H9 (cell line): ENCODE data around the gene EIF4E3. TPM values are rescaled to one million over a fixed set of nuclear protein-coding genes. Genes with fewer than 3 reads are reported as not detected.

Experiments
- DNase-seq: peaks from one replicate; pipeline ENCODE4 v3.0.0-alpha.2; 2017
- H2AFZ ChIP-seq: one replicate; pipeline ENCODE4 v1.6.1; 2013; ENCODE audit warnings: mild to moderate bottlenecking, low read length, control low read depth, moderate library complexity
- H2AK5ac ChIP-seq: 2 replicates; pipeline ENCODE4 v1.6.1; 2013; ENCODE audit warnings: low read length, control low read depth, mixed read lengths; ENCODE audit not compliant: insufficient read length
- H2BK120ac ChIP-seq: one replicate; pipeline ENCODE4 v1.6.1; 2013; ENCODE audit warnings: low read depth, mild to moderate bottlenecking, low read length, control low read depth, inconsistent platforms; ENCODE audit not compliant: poor library complexity, severe bottlenecking
- H2BK12ac ChIP-seq: 2 replicates; pipeline ENCODE4 v1.6.1; 2013; ENCODE audit warnings: low read length, control low read depth, mixed read lengths, low read depth; ENCODE audit not compliant: insufficient read length
- H2BK15ac ChIP-seq: 2 replicates; pipeline ENCODE4 v1.6.1; 2013; ENCODE audit warnings: low read depth, low read length, control low read depth
- H2BK20ac ChIP-seq: one replicate; pipeline ENCODE4 v1.6.1; 2013; ENCODE audit warnings: low read depth, mild to moderate bottlenecking, low read length, control low read depth, inconsistent platforms; ENCODE audit not compliant: poor library complexity, severe bottlenecking
- H2BK5ac ChIP-seq: 2 replicates; pipeline ENCODE4 v1.6.1; 2013; ENCODE audit warnings: low read length, control low read depth, mixed read lengths; ENCODE audit not compliant: insufficient read length
- H3K14ac ChIP-seq: 2 replicates; pipeline ENCODE4 v1.6.1; 2013; ENCODE audit warnings: low read length, control low read depth; ENCODE audit not compliant: insufficient read depth
- H3K18ac ChIP-seq: 2 replicates; pipeline ENCODE4 v1.6.1; 2013; ENCODE audit warnings: low read depth, mild to moderate bottlenecking, mixed read lengths, low read length, control low read depth; ENCODE audit not compliant: insufficient read length
- H3K23ac ChIP-seq: 2 replicates; pipeline ENCODE4 v1.6.1; 2013; ENCODE audit warnings: low read length, control low read depth, mixed read lengths, low read depth; ENCODE audit not compliant: insufficient read length
- H3K23me2 ChIP-seq: 2 replicates; pipeline ENCODE4 v1.6.1; 2013; ENCODE audit warnings: low read depth, mild to moderate bottlenecking, mixed read lengths, low read length, control low read depth; ENCODE audit not compliant: insufficient read length, poor library complexity, severe bottlenecking
- H3K27ac ChIP-seq: 2 replicates; pipeline ENCODE4 v1.5.1; 2013; ENCODE audit warnings: low read length, control low read depth, mixed read lengths, low read depth; ENCODE audit not compliant: insufficient read length
- H3K27me3 ChIP-seq: 2 replicates; pipeline ENCODE4 v1.6.1; 2013; ENCODE audit warnings: low read length, control low read depth, inconsistent platforms; ENCODE audit not compliant: insufficient read depth
- H3K4ac ChIP-seq: 2 replicates; pipeline ENCODE4 v1.6.1; 2013; ENCODE audit warnings: low read depth, mild to moderate bottlenecking, control low read depth, inconsistent platforms, low read length, moderate library complexity
- H3K4me1 ChIP-seq: 2 replicates; pipeline ENCODE4 v1.6.1; 2013; ENCODE audit warnings: low read length, control low read depth, inconsistent platforms; ENCODE audit not compliant: insufficient read depth
- H3K4me2 ChIP-seq: 2 replicates; pipeline ENCODE4 v1.6.1; 2013; ENCODE audit warnings: low read length, control low read depth, mixed read lengths; ENCODE audit not compliant: insufficient read length, insufficient read depth
- H3K56ac ChIP-seq: 2 replicates; pipeline ENCODE4 v1.6.1; 2013; ENCODE audit warnings: low read depth, mild to moderate bottlenecking, mixed read lengths, low read length, control low read depth; ENCODE audit not compliant: insufficient read length
- H3K79me1 ChIP-seq: 2 replicates; pipeline ENCODE4 v1.6.1; 2013; ENCODE audit warnings: low read depth, mild to moderate bottlenecking, moderate library complexity, low read length, control low read depth, inconsistent platforms; ENCODE audit not compliant: insufficient read depth, poor library complexity, severe bottlenecking
- H3K79me2 ChIP-seq: 2 replicates; pipeline ENCODE4 v1.6.1; 2013; ENCODE audit warnings: low read length, control low read depth, inconsistent platforms; ENCODE audit not compliant: insufficient read depth
- H3K9ac ChIP-seq: 2 replicates; pipeline ENCODE4 v1.6.1; 2013; ENCODE audit warnings: low read length, control low read depth, mixed read lengths; ENCODE audit not compliant: insufficient read length; ENCODE audit errors: extremely low read depth
- H3K9me3 ChIP-seq: one replicate; pipeline ENCODE4 v1.6.1; 2013; ENCODE audit warnings: low read depth, low read length, inconsistent platforms; ENCODE audit not compliant: control insufficient read depth
- H3T11ph ChIP-seq: one replicate; pipeline ENCODE4 v1.6.1; 2013; ENCODE audit warnings: mild to moderate bottlenecking, low read length, control low read depth, inconsistent platforms
- H4K20me1 ChIP-seq: one replicate; pipeline ENCODE4 v1.6.1; 2013; ENCODE audit not compliant: control insufficient read depth, insufficient read length, insufficient read depth
- H4K5ac ChIP-seq: 2 replicates; pipeline ENCODE4 v1.6.1; 2013; ENCODE audit warnings: low read depth, mild to moderate bottlenecking, mixed read lengths, low read length, control low read depth; ENCODE audit not compliant: insufficient read length
- H4K8ac ChIP-seq: replicated peaks from 2 replicates; pipeline ENCODE4 v1.6.1; 2013; ENCODE audit warnings: low read length, control low read depth, mixed read lengths, low read depth; ENCODE audit not compliant: insufficient read length
- H4K91ac ChIP-seq: 2 replicates; pipeline ENCODE4 v1.6.1; 2013; ENCODE audit warnings: low read depth, mild to moderate bottlenecking, moderate library complexity, mixed read lengths, low read length, control low read depth; ENCODE audit not compliant: insufficient read length
- H3K27ac Mint-ChIP-seq, 3 experiments: 2 replicates in 2 of 3; 3 replicates in 1 of 3; pipeline ENCODE4 v1.8.0; 2020 to 2021; ENCODE audit warnings: mixed read lengths in 3 of 3, mild to moderate bottlenecking in 1 of 3, moderate library complexity in 1 of 3
- H3K27me3 Mint-ChIP-seq: 2 replicates; pipeline ENCODE4 v1.8.0; 2021; ENCODE audit warnings: low read depth, mild to moderate bottlenecking, moderate library complexity, mixed read lengths
- H3K36me3 Mint-ChIP-seq, 3 experiments: 2 replicates in 2 of 3; 3 replicates in 1 of 3; pipeline ENCODE4 v1.8.0; 2020 to 2021; ENCODE audit warnings: low read depth in 3 of 3, mixed read lengths in 3 of 3; ENCODE audit not compliant: insufficient read depth in 1 of 3
- H3K4me1 Mint-ChIP-seq, 2 experiments: 2 replicates each; pipeline ENCODE4 v1.8.0; 2020; ENCODE audit warnings: mixed read lengths in 2 of 2
- H3K4me3 Mint-ChIP-seq, 2 experiments: 2 replicates in 1 of 2; 3 replicates in 1 of 2; pipeline ENCODE4 v1.8.0; 2020 to 2021; ENCODE audit warnings: mild to moderate bottlenecking in 2 of 2, mixed read lengths in 2 of 2, moderate library complexity in 1 of 2
- H3K9me3 Mint-ChIP-seq, 2 experiments: 2 replicates in 1 of 2; 3 replicates in 1 of 2; pipeline ENCODE4 v1.8.0; 2020; ENCODE audit warnings: mild to moderate bottlenecking in 2 of 2, mixed read lengths in 2 of 2, moderate library complexity in 1 of 2
- CTCF ChIP-seq: fragments of 200-600 bp; sonication (generic); conservative IDR thresholded peaks from 3 replicates; pipeline ENCODE4 v1.8.0; 2021; ENCODE audit warnings: antibody characterized with exemption, mild to moderate bottlenecking
- WGBS: extraction: QIAGEN DNeasy Blood & Tissue Kit; methylation state at CpG from one replicate; pipeline ENCODE4 v1.1.7; 2013; ENCODE audit warnings: missing lambda C conversion rate, low lambda C conversion rate, mixed read lengths; ENCODE audit not compliant: insufficient read length; ENCODE audit errors: extremely low coverage; 5-methylcytosine and 5-hydroxymethylcytosine counted together
- total RNA-seq: library from RNA; stranded (reverse); gene quantifications from 2 replicates; pipeline ENCODE4 v1.2.1, GENCODE V29; 2021

The EIF4E3 gene
- total RNA-seq, 1 experiment from 2014 or later = 12.9 TPM

- no peak overlapping the region for H3K18ac ChIP-seq
- peaks cover 6% of the 10 kb centered on the region; the same call in 1 of the 2 replicates for H3K27me3 ChIP-seq
- no peak overlapping the region for H3K4ac ChIP-seq
- WGBS = no CpG with 5 or more reads among the region's 6 CpGs
- no peak overlapping the region for H2AFZ ChIP-seq
- no peak overlapping the region for H4K5ac ChIP-seq
- Mint-ChIP-seq H3K27me3 (peaks cover 40% of the 10 kb centered on the region), H3K4me1 (peaks cover 16 to 21% of the 10 kb centered on the region in 2 experiments), H3K36me3 (0 out of 7 replicates have a peak, but pooled peaks cover 0 to 4% (median 0%) of the 10 kb centered on the region in 3 experiments), H3K4me3 (peak overlapping the region; percentile 73 to 86), H3K27ac (no peak overlapping the region), H3K9me3 (no peaks in the 10 kb centered on the region)
- H3K23me2 ChIP-seq = peaks cover 9% of the 10 kb centered on the region
- DNase-seq = no peak
- no peak overlapping the region for H3K23ac ChIP-seq
- no peaks in the 10 kb centered on the region for H3K79me1 ChIP-seq
- H2BK5ac ChIP-seq = no peak overlapping the region
- no peak overlapping the region for H3K9ac ChIP-seq
- no peak overlapping the region for H2BK12ac ChIP-seq
- H3T11ph ChIP-seq = no peak overlapping the region
- no peak overlapping the region for H2BK120ac ChIP-seq
- no peak overlapping the region for H3K27ac ChIP-seq
- H2BK20ac ChIP-seq = no peak overlapping the region
- H4K20me1 ChIP-seq = no peaks in the 10 kb centered on the region
- no peak overlapping the region for H4K91ac ChIP-seq
- no peaks in the 10 kb centered on the region for H3K79me2 ChIP-seq
- H4K8ac ChIP-seq = no peak overlapping the region
- H3K9me3 ChIP-seq = no peaks in the 10 kb centered on the region
- no peaks in the 10 kb centered on the region for H3K4me1 ChIP-seq
- no peak overlapping the region for H3K56ac ChIP-seq
- H3K14ac ChIP-seq = no peak overlapping the region
- no peak overlapping the region for H2BK15ac ChIP-seq
- no peak overlapping the region for H2AK5ac ChIP-seq
- H3K4me2 ChIP-seq = peak overlapping the region; percentile 69
- no peak for TF ChIP-seq CTCF
Observed at GRCh38 chr3:71723452-71724170, 1.6 kb downstream of the EIF4E3 start.
